ENCODE results near the gene CTSC. TPM values are rescaled to one million over a fixed set of nuclear protein-coding genes. Genes with fewer than 3 reads are reported as not detected.

Gene CTSC
- total RNA-seq, 1 donor from 2014 or later, result 230 TPM

DNA sequence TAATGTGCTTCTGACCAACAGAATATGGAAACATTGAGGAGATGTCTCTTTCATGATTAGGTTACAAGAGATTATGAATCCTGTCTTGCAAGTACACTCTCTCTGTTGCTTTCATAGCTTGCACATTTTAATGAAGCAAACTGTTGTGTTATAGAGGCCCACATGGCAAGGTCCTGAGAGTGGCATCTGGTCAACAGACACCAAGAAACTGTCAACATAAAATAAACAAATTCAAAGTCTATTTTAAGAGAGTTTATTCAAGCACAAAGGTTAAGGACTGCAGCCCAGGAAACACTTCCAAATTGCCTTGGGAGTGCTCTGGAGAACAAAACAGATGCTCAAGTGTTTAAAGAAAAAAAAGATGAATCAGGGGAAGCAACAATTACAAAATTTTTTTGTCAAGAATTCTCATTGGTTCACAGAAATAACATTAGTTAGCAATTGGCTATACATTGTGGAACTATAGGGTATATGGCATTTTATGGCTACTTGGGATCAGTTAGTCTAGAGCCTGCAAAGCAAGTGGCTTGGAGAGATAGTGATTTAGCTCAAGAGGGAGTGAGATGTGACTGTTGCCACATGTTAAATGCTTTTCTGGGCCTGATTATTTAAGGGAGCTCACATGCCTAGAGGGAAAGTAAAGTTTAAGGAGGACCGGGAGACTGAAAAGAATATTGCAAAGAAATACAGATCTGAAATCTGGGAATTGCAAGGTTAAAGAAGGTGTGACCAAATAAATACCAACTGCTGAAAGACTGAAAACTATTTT, 54.6 kb downstream of the CTSC start:
- no peak for TF ChIP-seq CTCF (IDR thresholded peaks at IDR 0.05; ENCODE audit: unreplicated experiment)
- H3K4me3 Mint-ChIP-seq, result no peak overlapping the region
- DNase-seq (ENCODE audit: low spot score in 2 of 2, unreplicated experiment in 2 of 2), result no peak
- H3K9me3 Mint-ChIP-seq, result no peaks in the 10 kb centered on the region
- H3K27me3 Mint-ChIP-seq (ENCODE audit: low read depth), result no peaks in the 10 kb centered on the region
- peaks cover 31% of the 10 kb centered on the region for H3K4me1 Mint-ChIP-seq
- peaks cover 15% of the 10 kb centered on the region for H3K36me3 Mint-ChIP-seq
- H3K27ac Mint-ChIP-seq, result peak overlapping the region; percentile 59

- no peak overlapping the region for H3K27ac Mint-ChIP-seq
- H3K36me3 Mint-ChIP-seq, result peaks cover 2% of the 10 kb centered on the region
Observed at GRCh38 chr11:88281317-88281712, 56.2 kb downstream of the CTSC start.

GRCh38 chr11:88280673-88281316, 56.7 kb downstream of the CTSC start:
- H3K27ac Mint-ChIP-seq, result no peak overlapping the region
- H3K9me3 Mint-ChIP-seq, result no peaks in the 10 kb centered on the region
- H3K4me1 Mint-ChIP-seq, result peaks cover 41% of the 10 kb centered on the region
- no peak for DNase-seq (ENCODE audit: low spot score in 2 of 2, unreplicated experiment in 2 of 2)
- H3K36me3 Mint-ChIP-seq, result peaks cover 2% of the 10 kb centered on the region
- no peak overlapping the region for H3K4me3 Mint-ChIP-seq
- TF ChIP-seq CTCF (IDR thresholded peaks at IDR 0.05; ENCODE audit: unreplicated experiment), result no peak
- no peaks in the 10 kb centered on the region for H3K27me3 Mint-ChIP-seq (ENCODE audit: low read depth)

More at GRCh38 chr11:88281317-88281712, 56.2 kb downstream of the CTSC start:
- Mint-ChIP-seq H3K9me3 (no peaks in the 10 kb centered on the region), H3K27me3 (ENCODE audit: low read depth) (no peaks in the 10 kb centered on the region), H3K4me1 (peaks cover 41% of the 10 kb centered on the region), H3K4me3 (no peak overlapping the region)
- no peak for DNase-seq (ENCODE audit: low spot score in 2 of 2, unreplicated experiment in 2 of 2)
- TF ChIP-seq CTCF (IDR thresholded peaks at IDR 0.05; ENCODE audit: unreplicated experiment), result no peak

DNA sequence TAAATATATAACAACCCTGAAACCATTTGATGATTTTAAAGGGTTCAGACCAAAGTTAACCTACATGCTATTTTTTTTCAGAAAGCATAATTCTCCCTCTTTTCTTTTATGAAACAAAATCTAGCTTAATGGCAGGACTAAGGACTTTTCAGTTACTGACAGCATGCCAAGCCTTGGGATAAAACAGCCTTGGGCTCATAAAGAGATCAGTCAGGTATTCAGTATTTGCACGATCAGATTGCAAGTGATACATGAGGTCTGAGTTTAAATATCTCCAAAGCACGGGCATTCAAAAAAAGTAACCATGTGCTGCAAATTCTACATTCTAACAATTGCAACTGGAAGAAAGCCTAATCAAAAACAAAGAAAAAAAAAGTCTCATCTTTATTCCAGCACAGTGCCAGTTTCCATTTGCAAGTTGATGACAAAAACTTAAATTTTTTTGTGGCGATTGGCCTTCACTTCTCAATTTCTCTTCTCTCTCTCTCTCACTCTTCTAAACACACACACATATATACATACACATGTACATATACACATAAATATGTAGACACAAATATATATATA, 60.1 kb downstream of the CTSC start:
- peaks cover 8% of the 10 kb centered on the region for H3K9me3 Mint-ChIP-seq
- H3K27ac Mint-ChIP-seq, result peak overlapping the region; percentile 82
- peaks cover 14% of the 10 kb centered on the region for H3K4me1 Mint-ChIP-seq
- H3K27me3 Mint-ChIP-seq (ENCODE audit: low read depth), result no peaks in the 10 kb centered on the region
- no peak for TF ChIP-seq CTCF (IDR thresholded peaks at IDR 0.05; ENCODE audit: unreplicated experiment)
- no peak for DNase-seq (ENCODE audit: low spot score in 2 of 2, unreplicated experiment in 2 of 2)
- peaks cover 7% of the 10 kb centered on the region for H3K36me3 Mint-ChIP-seq
- H3K4me3 Mint-ChIP-seq, result no peak overlapping the region

DNA sequence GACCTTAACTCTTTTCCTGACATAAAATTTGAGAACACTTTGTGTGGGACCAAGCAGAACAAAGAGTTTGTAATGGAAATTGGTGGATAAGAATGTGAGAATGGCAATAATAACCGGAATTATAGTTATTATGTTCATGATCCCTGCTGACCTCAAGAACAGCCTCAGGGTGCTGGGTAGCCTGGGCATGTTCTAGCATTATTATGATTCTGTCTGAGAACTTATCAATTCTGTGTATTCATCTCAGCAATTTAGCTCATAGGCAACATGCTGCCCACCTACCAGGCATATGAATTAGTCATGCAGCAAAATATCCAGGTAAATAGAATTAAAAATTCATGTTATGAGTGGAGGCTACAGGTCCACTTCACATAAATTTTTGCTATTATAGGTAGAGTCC, 61.9 kb downstream of the CTSC start:
- Mint-ChIP-seq H3K9me3 (peaks cover 23% of the 10 kb centered on the region), H3K4me1 (peaks cover 10% of the 10 kb centered on the region), H3K4me3 (no peak overlapping the region), H3K36me3 (peaks cover 21% of the 10 kb centered on the region), H3K27me3 (ENCODE audit: low read depth) (no peaks in the 10 kb centered on the region), H3K27ac (no peak overlapping the region)
- DNase-seq (ENCODE audit: low spot score in 2 of 2, unreplicated experiment in 2 of 2), result no peak
- TF ChIP-seq CTCF (IDR thresholded peaks at IDR 0.05; ENCODE audit: unreplicated experiment), result no peak
